BE2C (cell line): ENCODE measurements around the gene APBB2.

Experiments used
- DNase-seq: peaks from one replicate; pipeline ENCODE4 v3.0.0-alpha.2; 2020
- H3K27me3 ChIP-seq: fragments of 250-450 bp; sonication (Bioruptor Pico); 2 replicates; pipeline ENCODE4 v1.5.1; 2020; ENCODE audit warnings: mild to moderate bottlenecking
- H3K36me3 ChIP-seq: fragments of 250-450 bp; sonication (Bioruptor Pico); 2 replicates; pipeline ENCODE4 v1.5.1; 2020; ENCODE audit warnings: mild to moderate bottlenecking
- H3K4me1 ChIP-seq: fragments of 250-450 bp; sonication (Bioruptor Pico); 2 replicates; pipeline ENCODE4 v1.5.1; 2020
- H3K4me3 ChIP-seq: 2 replicates; pipeline ENCODE4 v1.5.1; 2011; ENCODE audit warnings: low read depth, low read length
- H3K9me3 ChIP-seq: fragments of 250-450 bp; sonication (Bioruptor Pico); 2 replicates; pipeline ENCODE4 v1.5.1; 2020
- CTCF ChIP-seq: IDR thresholded peaks from 2 replicates; pipeline ENCODE4 v1.5.1; 2012; ENCODE audit warnings: mild to moderate bottlenecking, low read depth, low read length

The APBB2 gene

GRCh38 chr4:40978548-40978947 lies 235.8 kb downstream of the APBB2 start:
- no peak overlapping the region for H3K4me3 ChIP-seq
- no peaks in the 10 kb centered on the region for H3K9me3 ChIP-seq
- H3K36me3 ChIP-seq, result no peaks in the 10 kb centered on the region
- no peaks in the 10 kb centered on the region for H3K4me1 ChIP-seq
- TF ChIP-seq CTCF, result no peak
- DNase-seq, result no peak
- H3K27me3 ChIP-seq, result no peaks in the 10 kb centered on the region

GRCh38 chr4:40976343-40976742 lies 238.0 kb downstream of the APBB2 start:
- H3K27me3 ChIP-seq, result no peaks in the 10 kb centered on the region
- H3K9me3 ChIP-seq, result no peaks in the 10 kb centered on the region
- no peaks in the 10 kb centered on the region for H3K4me1 ChIP-seq
- peak; percentile 72 for TF ChIP-seq CTCF
- H3K4me3 ChIP-seq, result no peak overlapping the region
- no peaks in the 10 kb centered on the region for H3K36me3 ChIP-seq
- peak; percentile 57 for DNase-seq

GRCh38 chr4:40972722-40973121 lies 241.6 kb downstream of the APBB2 start:
- Histone ChIP-seq H3K27me3 (no peaks in the 10 kb centered on the region), H3K4me1 (no peaks in the 10 kb centered on the region; the same call in 1 of the 2 replicates), H3K36me3 (no peaks in the 10 kb centered on the region), H3K9me3 (no peaks in the 10 kb centered on the region), H3K4me3 (no peak overlapping the region)
- TF ChIP-seq CTCF, result no peak
- DNase-seq, result no peak

- TF ChIP-seq CTCF, result no peak
- no peak for DNase-seq
- H3K36me3 ChIP-seq, result no peaks in the 10 kb centered on the region
Observed at GRCh38 chr4:40971338-40971737, 243.0 kb downstream of the APBB2 start.

GRCh38 chr4:40969501-40969900 lies 244.8 kb downstream of the APBB2 start:
- no peak overlapping the region for H3K4me3 ChIP-seq
- DNase-seq, result no peak
- H3K36me3 ChIP-seq, result no peaks in the 10 kb centered on the region
- no peaks in the 10 kb centered on the region; the same call in 1 of the 2 replicates for H3K4me1 ChIP-seq
- no peaks in the 10 kb centered on the region for H3K9me3 ChIP-seq
- H3K27me3 ChIP-seq, result no peaks in the 10 kb centered on the region
- TF ChIP-seq CTCF, result no peak

More at GRCh38 chr4:40971338-40971737, 243.0 kb downstream of the APBB2 start:
- Histone ChIP-seq H3K4me3 (no peak overlapping the region), H3K9me3 (no peaks in the 10 kb centered on the region), H3K27me3 (no peaks in the 10 kb centered on the region), H3K4me1 (no peaks in the 10 kb centered on the region; the same call in 1 of the 2 replicates)

GRCh38 chr4:40967550-40967949 lies 246.8 kb downstream of the APBB2 start:
- Histone ChIP-seq H3K9me3 (no peaks in the 10 kb centered on the region), H3K4me3 (no peak overlapping the region), H3K4me1 (no peaks in the 10 kb centered on the region; the same call in 1 of the 2 replicates), H3K36me3 (no peaks in the 10 kb centered on the region), H3K27me3 (no peaks in the 10 kb centered on the region)
- no peak for TF ChIP-seq CTCF
- no peak for DNase-seq
